ENCODE measurements around the gene HSPB7.

DNA sequence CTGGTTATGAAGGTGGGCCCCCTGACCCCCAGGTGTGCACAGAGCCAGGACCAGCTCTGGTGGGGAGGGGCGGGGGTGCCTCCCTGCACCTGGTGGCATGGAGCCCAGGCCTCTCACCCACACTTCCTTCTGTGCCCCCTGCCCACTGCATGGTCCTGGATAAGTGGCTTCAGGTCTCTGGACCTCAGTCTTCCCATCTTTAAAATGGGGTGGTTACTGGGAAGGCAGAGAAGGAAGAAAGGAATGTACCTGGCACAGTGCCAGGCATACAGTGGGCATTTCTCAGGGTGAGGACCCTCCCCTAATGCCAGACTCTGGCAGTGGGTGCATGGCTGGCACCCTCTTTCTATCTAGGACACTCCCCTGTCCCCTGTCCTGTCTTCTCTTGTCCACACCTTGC, 11.4 kb upstream of the HSPB7 start:
- no peak for TF ChIP-seq POLR2A (IDR thresholded peaks at IDR 0.05)
- TF ChIP-seq, protein P1, sequence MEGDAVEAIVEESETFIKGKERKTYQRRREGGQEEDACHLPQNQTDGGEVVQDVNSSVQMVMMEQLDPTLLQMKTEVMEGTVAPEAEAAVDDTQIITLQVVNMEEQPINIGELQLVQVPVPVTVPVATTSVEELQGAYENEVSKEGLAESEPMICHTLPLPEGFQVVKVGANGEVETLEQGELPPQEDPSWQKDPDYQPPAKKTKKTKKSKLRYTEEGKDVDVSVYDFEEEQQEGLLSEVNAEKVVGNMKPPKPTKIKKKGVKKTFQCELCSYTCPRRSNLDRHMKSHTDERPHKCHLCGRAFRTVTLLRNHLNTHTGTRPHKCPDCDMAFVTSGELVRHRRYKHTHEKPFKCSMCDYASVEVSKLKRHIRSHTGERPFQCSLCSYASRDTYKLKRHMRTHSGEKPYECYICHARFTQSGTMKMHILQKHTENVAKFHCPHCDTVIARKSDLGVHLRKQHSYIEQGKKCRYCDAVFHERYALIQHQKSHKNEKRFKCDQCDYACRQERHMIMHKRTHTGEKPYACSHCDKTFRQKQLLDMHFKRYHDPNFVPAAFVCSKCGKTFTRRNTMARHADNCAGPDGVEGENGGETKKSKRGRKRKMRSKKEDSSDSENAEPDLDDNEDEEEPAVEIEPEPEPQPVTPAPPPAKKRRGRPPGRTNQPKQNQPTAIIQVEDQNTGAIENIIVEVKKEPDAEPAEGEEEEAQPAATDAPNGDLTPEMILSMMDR (IDR thresholded peaks at IDR 0.05) = no peak
